Vagina (tissue), 2 donors: ENCODE results near the gene LYPLAL1. TPM values are rescaled to one million over a fixed set of nuclear protein-coding genes. Genes with fewer than 3 reads are reported as not detected.

ENCODE experiments used
- DNase-seq, 2 donors: peaks; one replicate each; pipeline ENCODE4 v3.0.0-alpha.2; 2017; ENCODE audit errors: extremely low spot score in 2 of 2
- H3K27ac ChIP-seq: fragments of 200-600 bp; sonication (generic); one replicate; pipeline ENCODE4 v1.5.1; 2019
- H3K27me3 ChIP-seq: fragments of 200-600 bp; sonication (generic); one replicate; pipeline ENCODE4 v1.5.1; 2019
- H3K36me3 ChIP-seq, 2 donors: fragments of 200-600 bp; sonication (generic); one replicate each; pipeline ENCODE4 v1.5.1; 2017 to 2019
- H3K4me1 ChIP-seq: fragments of 200-600 bp; sonication (generic); one replicate; pipeline ENCODE4 v1.5.1; 2019
- H3K4me3 ChIP-seq, 2 donors: fragments of 200-600 bp; sonication (generic); 1 replicate in 1 of 2; 2 replicates in 1 of 2; pipeline ENCODE4 v1.5.1; 2016 to 2019
- H3K9me3 ChIP-seq: fragments of 200-600 bp; sonication (generic); one replicate; pipeline ENCODE4 v1.5.1; 2019
- CTCF ChIP-seq, 3 experiments: fragments of 450-650 bp in 2 of 3; fragments of 200-600 bp in 1 of 3; sonication (generic) in 1 of 3; IDR thresholded peaks; one replicate each; pipeline ENCODE4 v1.5.1; 2017 to 2019; ENCODE audit warnings: antibody characterized with exemption in 3 of 3, mild to moderate bottlenecking in 2 of 3, moderate library complexity in 2 of 3
- POLR2A ChIP-seq, 2 donors: fragments of 450-650 bp; IDR thresholded peaks; one replicate each; pipeline ENCODE4 v1.6.1; 2017; ENCODE audit warnings: antibody characterized with exemption in 2 of 2, mild to moderate bottlenecking in 2 of 2, moderate library complexity in 2 of 2
- POLR2AphosphoS5 ChIP-seq, 2 donors: sonication (generic); formaldehyde crosslinking; IDR thresholded peaks; one replicate each; pipeline ENCODE4 v1.9.0; 2017; ENCODE audit warnings: antibody characterized with exemption in 2 of 2, mild to moderate bottlenecking in 2 of 2, low read depth in 1 of 2; ENCODE audit not compliant: insufficient read depth in 1 of 2
- intact Hi-C: fragments of 100-400 bp; cut with DNase I; formaldehyde crosslinking; loops from one replicate; pipeline ENCODE4 v1.15.1; 2023
- total RNA-seq: library from RNA; depleted of rRNA; stranded (reverse); fragments of >200 nt; gene quantifications from one replicate; pipeline ENCODE4 v1.2.3, GENCODE V29; 2016

LYPLAL1 gene
- total RNA-seq, 1 donor from 2014 or later: 14.0 TPM

DNA sequence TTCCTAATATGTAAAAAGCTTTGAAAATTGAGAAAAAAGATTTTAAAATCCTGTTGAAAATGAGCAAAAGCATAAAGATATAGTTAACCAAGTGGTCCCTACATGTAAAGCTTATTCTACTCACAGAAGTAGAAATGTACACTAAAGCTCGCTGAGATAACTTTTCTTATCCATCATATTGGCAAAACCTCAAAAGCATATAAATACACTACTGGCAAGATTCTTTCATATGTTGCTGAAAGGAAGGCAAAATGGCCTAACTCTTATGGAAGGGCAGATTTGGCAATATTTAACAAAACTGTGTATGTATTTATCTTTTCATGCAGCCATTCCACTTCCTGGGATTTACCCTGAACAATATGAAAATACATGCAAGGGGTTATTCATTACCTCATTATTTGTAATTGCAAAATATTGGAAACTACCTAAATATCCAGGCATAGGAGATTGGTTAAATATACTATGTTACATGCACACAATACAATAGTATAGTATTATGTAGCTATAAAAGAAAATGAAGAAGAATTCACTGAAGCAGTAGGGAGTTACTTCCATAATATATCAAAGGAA, 43.2 kb upstream of the LYPLAL1 start:
- intact Hi-C loops: no loop called here
- H3K27me3 ChIP-seq: no peaks in the 10 kb centered on the region

DNA sequence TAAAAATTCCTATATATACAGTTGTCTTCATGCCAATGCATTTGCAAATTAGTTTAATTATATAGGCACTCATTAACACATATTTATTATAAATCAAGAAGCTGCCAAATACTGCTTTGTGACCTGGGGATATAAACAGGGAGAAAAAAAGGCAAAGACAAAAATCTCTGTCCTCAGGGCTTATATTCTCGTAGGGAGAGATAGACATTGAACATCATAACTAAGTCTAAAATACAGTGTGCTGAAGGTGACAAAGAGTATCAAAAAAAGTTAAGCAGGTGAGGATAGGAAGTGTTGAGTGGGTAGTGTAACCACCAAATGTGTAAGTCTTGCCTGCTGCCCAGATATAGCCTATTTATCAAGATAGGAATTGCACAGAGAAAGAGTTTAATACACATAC, 40.7 kb upstream of the LYPLAL1 start:
- no peak overlapping the region for H3K27ac ChIP-seq
- H3K4me3 ChIP-seq: no peak overlapping the region
- H3K9me3 ChIP-seq: no peaks in the 10 kb centered on the region
- TF ChIP-seq POLR2A (IDR thresholded peaks at IDR 0.05) (no peak), CTCF (IDR thresholded peaks at IDR 0.05) (no peak), POLR2AphosphoS5 (IDR thresholded peaks at IDR 0.05; ENCODE audit: insufficient read depth in 1 of 2, low read depth in 1 of 2) (no peak)
- H3K4me1 ChIP-seq: no peaks in the 10 kb centered on the region
- DNase-seq: no peak
- H3K36me3 ChIP-seq: no peaks in the 10 kb centered on the region
- no peaks in the 10 kb centered on the region for H3K27me3 ChIP-seq
- intact Hi-C loops: no loop called here

More for the DNA sequence above, 43.2 kb upstream of the LYPLAL1 start:
- Histone ChIP-seq H3K4me1 (peaks cover 18% of the 10 kb centered on the region), H3K27ac (no peak overlapping the region), H3K9me3 (no peaks in the 10 kb centered on the region), H3K36me3 (no peaks in the 10 kb centered on the region), H3K4me3 (no peak overlapping the region)
- TF ChIP-seq CTCF (IDR thresholded peaks at IDR 0.05): no peak
- no peak for TF ChIP-seq POLR2AphosphoS5 (IDR thresholded peaks at IDR 0.05; ENCODE audit: insufficient read depth in 1 of 2, low read depth in 1 of 2)
- no peak for TF ChIP-seq POLR2A (IDR thresholded peaks at IDR 0.05)
- no peak for DNase-seq

DNA sequence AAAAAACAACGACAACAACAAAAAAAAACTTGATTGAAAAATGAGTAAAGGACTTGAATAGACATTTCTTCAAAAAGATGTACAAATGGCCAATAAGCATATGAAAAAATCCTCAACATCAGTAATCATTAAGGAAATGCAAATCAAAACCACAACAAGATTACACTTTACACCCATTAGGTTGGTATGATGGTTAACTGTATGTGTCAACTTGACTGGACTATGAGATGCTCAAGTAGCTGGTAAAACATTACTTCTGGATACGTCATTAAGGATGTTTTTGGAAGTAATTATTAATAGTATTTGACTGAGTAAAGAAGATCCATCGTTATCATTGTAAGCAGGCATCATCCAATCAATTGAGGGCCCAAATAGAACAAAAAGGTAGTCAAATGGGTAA, 34.9 kb upstream of the LYPLAL1 start:
- intact Hi-C loops: no loop called here
- no peak overlapping the region for H3K4me3 ChIP-seq
- DNase-seq: no peak
- no peaks in the 10 kb centered on the region for H3K27me3 ChIP-seq
- no peaks in the 10 kb centered on the region for H3K36me3 ChIP-seq
- peaks cover 7% of the 10 kb centered on the region for H3K4me1 ChIP-seq
- no peaks in the 10 kb centered on the region for H3K9me3 ChIP-seq
- no peak for TF ChIP-seq CTCF (IDR thresholded peaks at IDR 0.05)
- TF ChIP-seq POLR2A (IDR thresholded peaks at IDR 0.05): no peak
- no peak for TF ChIP-seq POLR2AphosphoS5 (IDR thresholded peaks at IDR 0.05; ENCODE audit: insufficient read depth in 1 of 2, low read depth in 1 of 2)
- no peak overlapping the region for H3K27ac ChIP-seq

DNA sequence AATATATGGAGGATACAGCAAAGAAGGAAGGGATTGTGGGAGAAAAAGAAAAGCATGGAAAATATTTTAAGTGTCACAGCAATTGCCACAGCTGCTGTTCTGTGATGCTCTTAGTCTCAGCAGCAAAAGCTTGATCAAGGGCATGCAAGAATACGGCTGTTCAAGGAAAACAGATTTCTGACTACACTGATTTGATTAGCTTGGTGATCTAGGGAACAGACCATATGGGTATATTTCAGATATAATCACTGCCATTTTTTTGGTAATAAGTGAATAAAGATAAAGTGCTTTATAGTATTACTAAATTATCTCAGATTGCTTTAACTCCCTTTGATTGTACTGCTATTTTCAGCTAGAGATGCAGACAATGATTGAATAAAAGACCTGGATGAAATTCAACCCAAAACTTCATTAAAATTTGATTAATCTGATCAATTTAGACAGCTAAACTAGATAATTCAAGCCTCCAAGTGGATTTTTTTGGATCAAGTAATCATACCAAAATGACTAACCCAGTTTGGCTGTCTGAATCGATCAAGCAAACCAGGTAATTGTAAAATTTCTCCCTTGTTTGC, 33.3 kb upstream of the LYPLAL1 start:
- no peak overlapping the region for H3K4me3 ChIP-seq

More for the DNA sequence above, 33.3 kb upstream of the LYPLAL1 start:
- H3K36me3 ChIP-seq: no peaks in the 10 kb centered on the region
- no peaks in the 10 kb centered on the region for H3K27me3 ChIP-seq
- no peak overlapping the region for H3K27ac ChIP-seq
- H3K9me3 ChIP-seq: no peaks in the 10 kb centered on the region
- intact Hi-C loops: no loop called here
- no peak for DNase-seq
- TF ChIP-seq POLR2A (IDR thresholded peaks at IDR 0.05): no peak
- no peak for TF ChIP-seq CTCF (IDR thresholded peaks at IDR 0.05)
- no peak for TF ChIP-seq POLR2AphosphoS5 (IDR thresholded peaks at IDR 0.05; ENCODE audit: insufficient read depth in 1 of 2, low read depth in 1 of 2)
- H3K4me1 ChIP-seq: peaks cover 7% of the 10 kb centered on the region
